H1 (cell line): Measurements from ENCODE around the gene SNORC. TPM values are rescaled to one million over a fixed set of nuclear protein-coding genes. Genes with fewer than 3 reads are reported as not detected.

Source experiments
- KDM4A ChIP-seq: IDR thresholded peaks from one replicate; pipeline ENCODE4 v1.7.1; 2012; ENCODE audit warnings: low read depth, mild to moderate bottlenecking, moderate library complexity, low read length, inconsistent platforms; ENCODE audit not compliant: severe bottlenecking
- SIRT6 ChIP-seq: IDR thresholded peaks from one replicate; pipeline ENCODE4 v1.7.1; 2012; ENCODE audit warnings: low read length, inconsistent platforms
- polyA plus RNA-seq, 7 experiments: library from polyadenylated mRNA; depleted of rRNA in 3 of 7; stranded (reverse) in 5 of 7; unstranded in 2 of 7; fragments of >200 nt in 5 of 7; fragments of 200-250 nt in 2 of 7; gene quantifications; 1 replicate in 5 of 7; 2 replicates in 1 of 7; 4 replicates in 1 of 7; pipeline versions ENCODE4 v1.2.1 to v1.2.3, GENCODE V29; 2011 to 2013; ENCODE audit warnings: missing spikeins in 2 of 7, mixed read lengths in 2 of 7
- total RNA-seq: library from RNA; stranded (reverse); fragmentation: NEBNext Ultra II Directional; extraction: Animal tissue kit (Norgen Biotek cat#: 25700); gene quantifications from 2 replicates; pipeline ENCODE4 v1.2.1, GENCODE V29; 2021
- TF ChIP-seq, protein P1 (sequence below), 3 experiments: IDR thresholded peaks; 1 replicate in 2 of 3; 2 replicates in 1 of 3; pipeline versions ENCODE4 v1.5.1 to v1.6.1; 2011; ENCODE audit warnings: low read length in 3 of 3, mild to moderate bottlenecking in 3 of 3, inconsistent platforms in 2 of 3, low read depth in 1 of 3, moderate library complexity in 1 of 3; ENCODE audit not compliant: insufficient read depth in 1 of 3; ENCODE audit errors: control extremely low read depth in 1 of 3

SNORC gene
- total and polyA plus RNA-seq, 2 of the 8 experiments (the other 6 are each of a cell fraction or from before 2014, with no cell fraction given): 1.6 to 1.8 TPM

DNA sequence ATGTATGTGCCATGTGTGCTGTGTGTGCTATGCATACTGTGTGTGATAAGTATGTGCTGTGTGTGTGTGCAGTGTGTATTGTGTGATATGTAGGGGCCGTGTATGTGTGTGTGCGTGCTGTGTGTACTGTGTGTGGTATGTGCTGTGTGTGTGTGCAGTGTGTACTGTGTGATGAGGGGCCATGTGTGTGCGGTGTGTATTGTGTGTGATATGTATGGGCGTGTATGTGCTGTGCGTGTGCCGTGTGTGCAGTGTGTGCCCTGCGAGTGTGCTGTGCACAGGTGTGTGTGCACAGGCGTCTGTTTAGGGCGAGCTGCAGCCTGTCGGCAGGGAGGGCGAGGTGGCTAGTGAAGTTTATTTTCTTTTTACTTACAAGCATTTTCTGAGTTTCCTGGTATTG, 16.1 kb downstream of the SNORC start (continued):
- TF ChIP-seq KDM4A: no peak
- TF ChIP-seq, protein P1, sequence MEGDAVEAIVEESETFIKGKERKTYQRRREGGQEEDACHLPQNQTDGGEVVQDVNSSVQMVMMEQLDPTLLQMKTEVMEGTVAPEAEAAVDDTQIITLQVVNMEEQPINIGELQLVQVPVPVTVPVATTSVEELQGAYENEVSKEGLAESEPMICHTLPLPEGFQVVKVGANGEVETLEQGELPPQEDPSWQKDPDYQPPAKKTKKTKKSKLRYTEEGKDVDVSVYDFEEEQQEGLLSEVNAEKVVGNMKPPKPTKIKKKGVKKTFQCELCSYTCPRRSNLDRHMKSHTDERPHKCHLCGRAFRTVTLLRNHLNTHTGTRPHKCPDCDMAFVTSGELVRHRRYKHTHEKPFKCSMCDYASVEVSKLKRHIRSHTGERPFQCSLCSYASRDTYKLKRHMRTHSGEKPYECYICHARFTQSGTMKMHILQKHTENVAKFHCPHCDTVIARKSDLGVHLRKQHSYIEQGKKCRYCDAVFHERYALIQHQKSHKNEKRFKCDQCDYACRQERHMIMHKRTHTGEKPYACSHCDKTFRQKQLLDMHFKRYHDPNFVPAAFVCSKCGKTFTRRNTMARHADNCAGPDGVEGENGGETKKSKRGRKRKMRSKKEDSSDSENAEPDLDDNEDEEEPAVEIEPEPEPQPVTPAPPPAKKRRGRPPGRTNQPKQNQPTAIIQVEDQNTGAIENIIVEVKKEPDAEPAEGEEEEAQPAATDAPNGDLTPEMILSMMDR (IDR thresholded peaks at IDR 0.05; ENCODE audit: control extremely low read depth in 1 of 3, insufficient read depth in 1 of 3, low read depth in 1 of 3, low read length in 3 of 3): no peak
- no peak for TF ChIP-seq SIRT6
